GM19035 (cell line): ENCODE results near the gene C5orf24.
A peak's percentile ranks its signal among the peaks of the same experiment; 100 is the strongest.
"Not testable (repeated sequence)": the region's sequence is repeated elsewhere in the genome, so short reads cannot be mapped to it uniquely, and the experiment has no call there.

ENCODE experiments used
- ATAC-seq: cut with Tn5 transposase; IDR thresholded peaks from one replicate; pipeline ENCODE4 v1.9.1; 2021; ENCODE audit not compliant: unreplicated experiment

The C5orf24 gene

DNA sequence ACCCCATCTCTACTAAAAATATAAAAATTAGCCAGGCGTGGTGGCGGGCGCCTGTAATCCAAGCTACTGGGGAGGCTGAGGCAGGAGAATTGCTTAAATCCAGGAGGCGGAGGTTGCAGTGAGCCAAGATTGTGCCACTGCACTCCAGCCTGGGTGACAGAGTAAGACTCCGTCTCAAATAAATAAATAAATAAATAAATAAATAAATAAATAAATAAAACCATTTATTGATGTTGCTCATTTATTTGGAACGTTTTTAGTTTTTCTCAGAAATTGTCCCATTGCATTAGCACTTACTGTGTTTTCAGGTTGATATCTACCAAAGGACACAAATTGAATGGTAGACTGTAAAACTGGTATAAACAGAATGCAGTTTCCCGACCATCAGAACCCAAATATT, 10.7 kb downstream of the C5orf24 start:
- not testable (repeated sequence) for ATAC-seq

- ATAC-seq, result no peak
Observed at GRCh38 chr5:134857401-134857800, 11.6 kb downstream of the C5orf24 start.

GRCh38 chr5:134864707-134865106, 18.9 kb downstream of the C5orf24 start:
- no peak for ATAC-seq

GRCh38 chr5:134873494-134873893, 27.7 kb downstream of the C5orf24 start:
- ATAC-seq, result no peak

DNA sequence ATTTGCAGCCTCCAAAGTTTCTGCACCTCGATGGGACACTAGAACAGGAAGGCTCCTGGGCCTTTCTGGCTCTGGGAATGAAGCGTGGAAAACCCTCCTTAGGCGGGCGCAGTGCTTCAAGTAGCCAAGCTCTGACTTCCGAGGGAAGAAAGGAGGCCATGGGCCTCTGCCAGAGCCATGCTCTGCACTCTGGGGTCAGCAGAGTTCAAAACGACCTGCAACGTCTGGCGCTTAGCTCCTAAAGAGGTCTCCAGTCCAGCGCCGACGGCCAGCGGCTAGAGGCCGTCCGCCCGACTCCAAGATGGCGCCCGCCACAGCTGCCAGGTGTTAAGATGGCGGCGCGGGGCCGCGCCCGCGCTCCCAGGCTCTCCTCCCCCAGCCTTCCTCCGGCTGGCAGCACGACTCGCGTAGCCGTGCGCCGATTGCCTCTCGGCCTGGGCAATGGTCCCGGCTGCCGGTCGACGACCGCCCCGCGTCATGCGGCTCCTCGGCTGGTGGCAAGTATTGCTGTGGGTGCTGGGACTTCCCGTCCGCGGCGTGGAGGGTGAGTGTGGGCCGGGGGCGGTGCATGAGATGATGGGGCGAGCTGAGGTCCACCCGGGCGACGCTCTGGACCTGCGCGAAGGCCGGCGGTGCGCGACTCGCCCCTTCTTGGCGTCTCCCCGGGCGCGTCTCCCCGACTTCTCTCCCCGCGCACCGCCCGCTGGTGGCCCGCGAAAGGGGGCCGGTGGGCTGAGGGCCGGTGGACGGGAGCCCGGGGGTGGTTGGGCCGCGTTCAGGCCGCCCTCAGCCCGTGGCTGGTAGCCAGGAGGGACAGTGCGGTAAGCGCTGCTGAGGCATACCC, 28.4 kb downstream of the C5orf24 start, which contains the start of gene TXNDC15:
TXNDC15 (plus strand) TSS at position 385 of the 844 bp plus-strand sequence; CDS start at position 442, 57 bp downstream.
- ATAC-seq, result peak; percentile 80

DNA sequence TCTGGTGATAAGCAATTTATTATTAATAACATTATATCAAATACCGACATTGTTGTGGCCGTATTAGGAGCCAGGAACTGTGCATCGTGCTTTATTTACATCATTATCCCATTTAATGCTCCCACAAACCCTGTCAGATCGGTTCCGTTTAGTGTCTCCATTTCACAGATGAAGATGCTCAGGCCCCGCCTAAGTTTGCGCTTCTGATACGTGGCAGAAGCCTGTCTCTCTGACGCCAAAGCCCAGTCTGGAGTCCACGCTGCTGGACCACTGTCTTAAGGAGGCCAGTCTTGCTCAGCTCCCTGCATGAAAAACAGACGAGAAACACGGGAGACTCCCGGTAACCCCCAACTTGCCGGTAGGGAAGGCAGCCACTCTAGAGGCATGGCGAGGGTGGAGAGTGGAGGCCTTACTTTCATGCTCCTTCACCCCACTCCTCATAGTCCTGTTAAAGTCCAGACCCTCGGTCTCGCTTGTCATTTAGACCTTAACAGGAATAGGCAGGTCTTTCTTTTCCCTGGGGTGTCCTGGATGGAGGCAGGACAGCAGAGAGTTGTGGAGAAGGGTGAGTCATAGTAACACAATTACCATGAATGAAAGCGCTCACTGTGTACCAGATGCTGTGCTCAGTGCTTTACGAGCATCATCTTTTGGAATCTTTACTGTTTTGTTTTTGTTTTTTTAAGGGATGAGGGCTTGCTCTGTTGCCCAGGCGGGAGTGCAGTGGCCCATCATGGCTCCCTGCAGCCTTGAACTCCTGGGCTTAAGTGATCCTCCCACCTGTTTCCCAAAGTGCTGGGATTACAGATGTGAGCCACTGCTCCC, 29.3 kb downstream of the C5orf24 start:
- ATAC-seq, result peak; percentile 32

GRCh38 chr5:134877159-134877558, 31.4 kb downstream of the C5orf24 start:
- no peak for ATAC-seq

DNA sequence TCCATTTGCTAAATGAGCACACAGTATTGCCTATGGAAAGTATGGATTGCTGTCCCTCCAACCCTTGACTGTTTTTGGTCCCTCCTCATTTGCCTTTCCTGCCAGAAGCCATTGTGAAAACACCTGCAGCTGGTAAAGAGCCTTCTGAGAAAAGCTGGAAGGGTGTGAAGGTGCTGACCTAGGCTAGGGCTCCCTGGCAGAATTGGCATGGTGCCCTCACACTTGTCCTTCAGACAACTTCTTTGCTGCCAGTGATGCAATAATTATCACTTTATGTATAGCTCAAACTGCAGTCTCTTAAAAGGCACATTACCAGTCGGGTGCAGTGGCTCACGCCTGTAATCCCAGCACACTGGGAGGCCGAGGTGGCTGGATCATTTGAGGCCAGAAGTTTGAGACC, 32.6 kb downstream of the C5orf24 start:
- ATAC-seq, result no peak

- ATAC-seq, result no peak
Observed at GRCh38 chr5:134879456-134879855, 33.7 kb downstream of the C5orf24 start.

DNA sequence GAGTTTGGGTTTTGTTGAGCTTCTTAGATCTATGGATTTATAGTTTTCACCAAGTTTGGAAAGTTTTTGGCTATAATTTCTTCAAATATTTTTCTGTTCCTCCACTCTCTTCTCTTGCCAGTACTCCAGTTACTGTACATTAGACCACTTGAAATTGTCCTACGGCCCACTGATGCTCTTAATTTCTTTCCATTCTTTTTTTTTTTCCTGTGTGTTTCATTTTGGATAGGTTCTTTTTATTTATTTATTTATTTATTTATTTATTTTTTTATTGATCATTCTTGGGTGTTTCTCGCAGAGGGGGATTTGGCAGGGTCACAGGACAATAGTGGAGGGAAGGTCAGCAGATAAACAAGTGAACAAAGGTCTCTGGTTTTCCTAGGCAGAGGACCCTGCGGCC, 35.2 kb downstream of the C5orf24 start:
- ATAC-seq, result not testable (repeated sequence)

DNA sequence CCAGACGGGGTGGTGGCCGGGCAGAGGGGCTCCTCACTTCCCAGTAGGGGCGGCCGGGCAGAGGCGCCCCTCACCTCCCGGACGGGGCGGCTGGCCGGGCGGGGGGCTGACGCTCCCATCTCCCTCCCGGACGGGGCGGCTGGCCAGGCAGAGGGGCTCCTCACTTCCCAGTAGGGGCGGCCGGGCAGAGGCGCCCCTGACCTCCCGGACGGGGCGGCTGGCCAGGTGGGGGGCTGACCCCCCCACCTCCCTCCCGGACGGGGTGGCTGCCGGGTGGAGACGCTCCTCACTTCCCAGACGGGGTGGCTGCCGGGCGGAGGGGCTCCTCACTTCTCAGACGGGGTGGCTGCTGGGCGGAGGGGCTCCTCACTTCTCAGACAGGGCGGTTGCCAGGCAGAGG, 35.9 kb downstream of the C5orf24 start:
- ATAC-seq, result not testable (repeated sequence)

DNA sequence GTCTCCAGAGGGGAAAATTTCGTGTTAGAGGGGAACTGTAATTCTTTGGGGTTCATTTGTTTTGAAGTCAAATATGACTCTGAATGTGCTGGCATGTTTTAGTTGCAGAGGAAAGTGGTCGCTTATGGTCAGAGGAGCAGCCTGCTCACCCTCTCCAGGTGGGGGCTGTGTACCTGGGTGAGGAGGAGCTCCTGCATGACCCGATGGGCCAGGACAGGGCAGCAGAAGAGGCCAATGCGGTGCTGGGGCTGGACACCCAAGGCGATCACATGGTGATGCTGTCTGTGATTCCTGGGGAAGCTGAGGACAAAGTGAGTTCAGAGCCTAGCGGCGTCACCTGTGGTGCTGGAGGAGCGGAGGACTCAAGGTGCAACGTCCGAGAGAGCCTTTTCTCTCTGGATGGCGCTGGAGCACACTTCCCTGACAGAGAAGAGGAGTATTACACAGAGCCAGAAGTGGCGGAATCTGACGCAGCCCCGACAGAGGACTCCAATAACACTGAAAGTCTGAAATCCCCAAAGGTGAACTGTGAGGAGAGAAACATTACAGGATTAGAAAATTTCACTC, 41.9 kb downstream of the C5orf24 start:
- no peak for ATAC-seq

GRCh38 chr5:134889335-134889734, 43.6 kb downstream of the C5orf24 start:
- ATAC-seq, result no peak

DNA sequence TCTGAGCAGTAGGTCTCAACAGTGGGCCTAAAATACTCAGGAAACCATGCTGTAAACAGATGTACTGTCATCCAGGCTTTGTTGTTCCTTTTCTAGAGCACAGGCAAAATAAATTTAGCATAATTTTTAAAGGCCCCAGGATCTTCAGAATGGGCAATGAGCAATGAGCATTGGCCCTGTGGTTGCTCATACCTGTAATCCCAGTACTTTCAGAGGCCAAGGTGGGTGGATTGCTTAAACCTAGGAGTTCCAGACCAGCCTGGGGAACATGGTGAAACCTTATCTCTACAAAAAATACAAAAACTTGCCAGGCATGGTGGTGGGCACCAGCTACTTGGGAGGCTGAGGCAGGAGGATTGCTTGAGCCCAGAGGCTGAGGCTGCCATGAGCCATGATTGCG, 45.7 kb downstream of the C5orf24 start:
- no peak for ATAC-seq

DNA sequence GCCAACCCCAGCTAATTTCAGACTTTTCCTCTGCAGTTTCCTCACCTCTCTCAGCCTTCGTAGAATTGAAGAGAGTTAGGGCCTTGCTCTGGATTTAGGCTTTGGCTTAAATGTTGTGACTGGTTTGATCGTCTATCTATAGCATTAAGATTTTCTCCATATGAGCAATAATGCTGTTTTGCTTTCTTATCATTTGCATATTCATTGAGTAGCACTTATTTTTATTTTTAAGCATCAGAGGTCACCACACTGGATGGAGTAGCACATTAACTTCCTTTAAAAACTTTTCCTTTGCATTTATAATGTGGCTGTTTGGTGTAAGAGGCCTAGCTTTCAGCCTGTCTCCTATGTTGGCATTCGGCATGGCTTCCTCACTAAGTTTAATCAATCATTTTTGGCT, 46.5 kb downstream of the C5orf24 start:
- ATAC-seq, result no peak

DNA sequence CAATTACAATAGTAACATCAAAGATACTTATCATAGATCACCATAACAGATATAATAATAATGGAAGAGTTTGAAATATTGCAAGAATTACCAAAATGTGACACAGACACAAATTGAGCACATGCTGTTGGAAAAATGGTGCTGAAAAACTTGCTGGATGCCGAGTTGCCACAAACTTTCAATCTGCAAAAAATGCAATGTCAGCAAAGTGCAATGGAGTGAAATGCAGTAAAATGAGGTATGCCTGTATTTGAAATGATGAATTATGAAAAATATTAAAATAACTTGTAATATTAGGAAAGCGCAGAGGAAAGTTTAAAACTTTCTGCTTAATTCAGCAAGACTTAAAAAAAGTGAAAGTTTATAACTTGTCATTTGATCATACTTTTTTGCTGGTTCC, 47.2 kb downstream of the C5orf24 start:
- ATAC-seq, result no peak

GRCh38 chr5:134893748-134894505, 48.2 kb downstream of the C5orf24 start:
- no peak for ATAC-seq

GRCh38 chr5:134902071-134902801, 56.5 kb downstream of the C5orf24 start:
- ATAC-seq, result peak; percentile 17

DNA sequence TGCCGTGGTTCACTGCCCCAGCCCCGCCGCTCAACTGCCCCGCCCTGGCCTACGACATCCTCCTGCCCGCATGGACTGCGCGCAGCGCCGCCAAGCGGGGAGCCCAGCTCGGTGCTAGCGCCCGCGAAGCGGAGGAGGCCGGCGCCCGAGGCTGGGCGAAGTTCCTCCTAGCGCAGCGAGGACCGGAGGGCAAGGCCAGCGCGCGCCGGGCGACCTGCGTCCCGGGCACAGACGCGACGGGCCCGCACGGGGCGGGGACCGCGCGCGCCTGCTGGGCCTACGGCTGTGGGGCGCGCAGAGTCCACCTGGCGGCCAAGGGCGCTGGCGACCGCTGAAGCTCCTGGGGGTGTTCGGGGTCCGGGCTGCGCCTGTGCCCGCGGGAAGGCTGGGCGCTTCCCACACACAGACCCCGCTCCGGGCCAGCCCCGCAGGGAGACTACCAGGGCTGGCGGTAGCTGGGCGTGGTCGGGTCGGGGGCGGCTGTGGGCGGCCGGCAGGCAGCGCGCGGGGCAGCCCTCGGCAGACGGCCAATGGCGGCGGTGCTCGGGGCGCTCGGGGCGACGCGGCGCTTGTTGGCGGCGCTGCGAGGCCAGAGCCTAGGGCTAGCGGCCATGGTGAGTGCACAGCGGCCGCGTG, 59.0 kb downstream of the C5orf24 start, which contains the start of gene PCBD2:
PCBD2 (plus strand) TSS at position 522 of the 636 bp plus-strand sequence; CDS start at position 531, 9 bp downstream.
- ATAC-seq, result peak; percentile 77
